Naive B cell (primary cell): ENCODE results near the gene OR51G2. TPM values are rescaled to one million over a fixed set of nuclear protein-coding genes. Genes with fewer than 3 reads are reported as not detected.
A peak's percentile ranks its signal among the peaks of the same experiment; 100 is the strongest.
"Not testable (repeated sequence)": the region's sequence is repeated elsewhere in the genome, so short reads cannot be mapped to it uniquely, and the experiment has no call there.

Experiments
- ATAC-seq, 2 donors: fragments of 150-1000 bp; cut with Tn5 transposase; 2 replicates each; pipeline ENCODE4 v1.10.0; 2021; ENCODE audit warnings: low read depth in 2 of 2, mild to moderate bottlenecking in 2 of 2, moderate library complexity in 2 of 2
- DNase-seq: peaks from one replicate; pipeline ENCODE4 v3.0.0; 2022
- H3K27ac Mint-ChIP-seq, 6 donors: one replicate each; pipeline ENCODE4 v1.8.0; 2020 to 2022; ENCODE audit warnings: mild to moderate bottlenecking in 6 of 6, mixed read lengths in 6 of 6, moderate library complexity in 5 of 6, inconsistent platforms in 2 of 6
- H3K27me3 Mint-ChIP-seq, 3 donors: one replicate each; pipeline ENCODE4 v1.8.0; 2021 to 2022; ENCODE audit warnings: mixed read lengths in 3 of 3, mild to moderate bottlenecking in 1 of 3
- H3K36me3 Mint-ChIP-seq, 2 donors: one replicate each; pipeline ENCODE4 v1.8.0; 2020 to 2022; ENCODE audit warnings: mixed read lengths in 2 of 2, inconsistent platforms in 1 of 2, mild to moderate bottlenecking in 1 of 2
- H3K4me1 Mint-ChIP-seq, 3 donors: one replicate each; pipeline ENCODE4 v1.8.0; 2020 to 2022; ENCODE audit warnings: mixed read lengths in 3 of 3, inconsistent platforms in 1 of 3, mild to moderate bottlenecking in 1 of 3, moderate library complexity in 1 of 3
- H3K4me3 Mint-ChIP-seq, 8 donors: one replicate each; pipeline ENCODE4 v1.8.0; 2020 to 2022; ENCODE audit warnings: mild to moderate bottlenecking in 8 of 8, mixed read lengths in 8 of 8, moderate library complexity in 8 of 8, inconsistent platforms in 2 of 8
- H3K9me3 Mint-ChIP-seq, 7 donors: one replicate each; pipeline ENCODE4 v1.8.0; 2020 to 2022; ENCODE audit warnings: mixed read lengths in 7 of 7, mild to moderate bottlenecking in 5 of 7, inconsistent platforms in 2 of 7, moderate library complexity in 1 of 7
- polyA plus RNA-seq, 6 donors: library from polyadenylated mRNA; unstranded; fragments of 300-500 nt; fragmentation: Illumina TruSeq; gene quantifications; one replicate each; pipeline ENCODE4 v1.2.3, GENCODE V29; 2021; ENCODE audit warnings: low read depth in 6 of 6

Gene OR51G2, protein sequence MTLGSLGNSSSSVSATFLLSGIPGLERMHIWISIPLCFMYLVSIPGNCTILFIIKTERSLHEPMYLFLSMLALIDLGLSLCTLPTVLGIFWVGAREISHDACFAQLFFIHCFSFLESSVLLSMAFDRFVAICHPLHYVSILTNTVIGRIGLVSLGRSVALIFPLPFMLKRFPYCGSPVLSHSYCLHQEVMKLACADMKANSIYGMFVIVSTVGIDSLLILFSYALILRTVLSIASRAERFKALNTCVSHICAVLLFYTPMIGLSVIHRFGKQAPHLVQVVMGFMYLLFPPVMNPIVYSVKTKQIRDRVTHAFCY
- polyA plus RNA-seq = not detected

DNA sequence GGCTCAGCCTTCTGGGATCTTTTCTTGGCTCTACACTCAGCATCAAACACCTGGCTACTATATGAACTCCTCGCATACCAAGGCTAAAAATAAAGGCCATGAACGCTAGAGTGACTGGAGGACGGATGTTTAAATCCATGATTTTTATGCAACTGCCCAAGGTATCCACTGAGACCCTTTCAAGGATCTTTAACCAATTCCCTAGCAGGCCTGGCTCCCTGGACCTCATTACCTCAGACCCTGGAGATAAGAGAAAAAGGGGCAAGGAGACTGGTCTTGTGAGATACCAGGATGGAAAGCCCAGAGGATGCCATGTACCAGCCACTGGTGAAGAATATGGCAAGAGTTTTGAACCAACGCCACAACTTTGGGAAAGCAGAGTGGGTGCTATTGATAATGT, at the start of gene OR51G2:
OR51G2 (minus strand) TSS at position 101 of the 400 bp plus-strand sequence. CDS start 3,687 bp downstream, outside the sequence.
- Mint-ChIP-seq H3K36me3 (no peaks in the 10 kb centered on the region), H3K27ac (peak within 1 kb of the TSS in 1 of 6 donors; percentile 90)

DNA sequence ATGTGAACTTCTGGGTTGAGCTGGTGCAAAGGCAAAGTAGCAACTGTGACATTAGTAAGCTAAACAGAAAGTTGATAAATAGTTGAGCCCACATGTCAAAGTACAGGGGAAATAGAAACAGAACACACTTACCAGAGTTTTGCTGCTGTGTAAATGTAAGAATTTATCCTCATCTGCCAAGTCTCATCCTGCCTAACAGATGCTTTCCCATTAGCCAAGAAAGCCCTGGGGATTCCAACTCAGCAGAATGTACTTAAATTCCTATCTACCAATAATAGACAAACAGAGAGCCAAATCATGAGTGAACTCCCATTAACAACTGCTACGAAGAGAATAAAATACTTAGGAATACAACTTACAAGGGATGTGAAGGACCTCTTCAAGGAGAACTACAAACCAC, 43.7 kb upstream of the OR51G2 start:
- no peak overlapping the region for H3K27ac Mint-ChIP-seq
- peaks cover 0 to 17% (median 6%) of the 10 kb centered on the region in 7 donors for H3K9me3 Mint-ChIP-seq
- no peak for DNase-seq
- no peaks in the 10 kb centered on the region for H3K4me1 Mint-ChIP-seq
- peaks cover 0 to 10% (median 0%) of the 10 kb centered on the region in 3 donors for H3K27me3 Mint-ChIP-seq
- H3K4me3 Mint-ChIP-seq = no peak overlapping the region
- ATAC-seq = no peak
- peaks cover 0 to 5% of the 10 kb centered on the region in 2 donors for H3K36me3 Mint-ChIP-seq

More for the DNA sequence above, at the start of gene OR51G2:
- ATAC-seq (no peak), DNase-seq (no peak)
- no peak within 1 kb of the TSS for H3K4me3 Mint-ChIP-seq
- H3K4me1 Mint-ChIP-seq = no peaks in the 10 kb centered on the region
- H3K9me3 Mint-ChIP-seq = peaks cover 0 to 3% (median 1%) of the 10 kb centered on the region in 7 donors
- peaks cover 4 to 19% (median 12%) of the 10 kb centered on the region in 3 donors for H3K27me3 Mint-ChIP-seq

DNA sequence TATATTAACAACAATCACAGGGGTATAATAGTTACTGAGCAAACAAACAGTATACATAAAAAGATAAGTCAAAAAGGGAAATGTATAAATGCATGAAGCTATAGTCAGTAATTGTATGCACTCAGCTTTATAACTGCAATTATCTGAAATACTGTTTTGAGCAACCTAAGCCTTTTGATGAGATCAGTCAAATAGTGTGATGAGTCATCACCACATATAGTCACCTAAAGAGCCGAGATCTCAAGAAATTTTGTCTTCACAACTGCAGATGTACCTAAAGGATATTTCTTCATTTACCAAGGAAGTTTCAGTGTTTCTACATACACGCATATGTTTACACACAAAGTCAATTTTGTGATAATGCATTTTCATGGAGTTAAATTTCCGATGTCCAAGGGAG, 41.7 kb upstream of the OR51G2 start:
- Mint-ChIP-seq H3K27ac (no peak overlapping the region), H3K9me3 (peaks cover 0 to 17% (median 6%) of the 10 kb centered on the region in 7 donors), H3K4me1 (no peaks in the 10 kb centered on the region), H3K4me3 (no peak overlapping the region), H3K27me3 (peaks cover 0 to 8% (median 0%) of the 10 kb centered on the region in 3 donors), H3K36me3 (peaks cover 0 to 5% of the 10 kb centered on the region in 2 donors)
- DNase-seq = no peak
- ATAC-seq = no peak

DNA sequence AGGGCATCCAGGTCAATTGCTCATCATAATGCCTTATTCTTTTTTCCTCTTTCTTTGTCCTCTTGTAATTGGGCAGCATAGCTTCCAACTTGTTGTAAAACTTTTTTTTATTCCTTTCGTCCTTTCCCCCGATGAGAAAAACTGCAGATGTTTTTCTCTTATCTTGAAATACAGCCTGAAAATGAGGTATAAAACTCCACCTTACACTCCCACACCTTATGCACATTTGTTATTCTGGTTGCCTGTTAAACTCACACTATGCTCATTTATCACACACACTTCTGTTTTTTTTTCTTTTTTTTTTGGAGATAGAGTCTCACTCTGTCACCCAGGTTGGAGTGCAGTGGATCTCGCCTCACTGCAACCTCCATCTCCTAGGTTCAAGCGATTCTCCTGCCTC, 38.2 kb upstream of the OR51G2 start:
- no peak overlapping the region for H3K27ac Mint-ChIP-seq
- H3K4me3 Mint-ChIP-seq = peak overlapping the region in 1 of 8 donors; percentile 67
- no peak for ATAC-seq

DNA sequence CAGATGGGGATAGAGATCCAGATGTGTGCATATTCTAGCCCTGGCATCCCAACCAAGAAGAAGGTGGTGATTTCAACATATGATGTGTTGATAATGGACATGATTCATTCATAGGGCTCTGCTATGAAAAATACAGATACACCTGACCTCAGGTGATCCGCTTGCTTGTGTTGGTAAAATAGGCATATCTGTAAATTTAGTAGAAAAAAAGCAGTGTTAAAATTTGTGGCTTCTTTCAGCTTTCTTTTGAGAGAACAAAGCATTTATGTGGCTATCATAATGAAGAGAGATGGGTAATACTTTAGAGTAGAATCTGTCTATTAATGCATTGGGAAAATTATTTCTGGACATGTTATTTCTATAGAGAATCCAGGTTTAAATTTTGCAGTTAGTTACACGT, 36.5 kb upstream of the OR51G2 start, which contains the start of gene OR51A2:
OR51A2 (minus strand) TSS at position 101 of the 400 bp plus-strand sequence; CDS start at position 101, 0 bp downstream.
- H3K9me3 Mint-ChIP-seq, H3K36me3 Mint-ChIP-seq, H3K27ac Mint-ChIP-seq, ATAC-seq, H3K27me3 Mint-ChIP-seq, H3K4me1 Mint-ChIP-seq, H3K4me3 Mint-ChIP-seq, DNase-seq: not testable (repeated sequence)

More for the DNA sequence above, 38.2 kb upstream of the OR51G2 start:
- peaks cover 0 to 7% (median 0%) of the 10 kb centered on the region in 3 donors for H3K27me3 Mint-ChIP-seq
- H3K4me1 Mint-ChIP-seq = no peaks in the 10 kb centered on the region
- no peak for DNase-seq
- H3K9me3 Mint-ChIP-seq = peaks cover 0 to 3% (median 0%) of the 10 kb centered on the region in 7 donors
- H3K36me3 Mint-ChIP-seq = no peaks in the 10 kb centered on the region

DNA sequence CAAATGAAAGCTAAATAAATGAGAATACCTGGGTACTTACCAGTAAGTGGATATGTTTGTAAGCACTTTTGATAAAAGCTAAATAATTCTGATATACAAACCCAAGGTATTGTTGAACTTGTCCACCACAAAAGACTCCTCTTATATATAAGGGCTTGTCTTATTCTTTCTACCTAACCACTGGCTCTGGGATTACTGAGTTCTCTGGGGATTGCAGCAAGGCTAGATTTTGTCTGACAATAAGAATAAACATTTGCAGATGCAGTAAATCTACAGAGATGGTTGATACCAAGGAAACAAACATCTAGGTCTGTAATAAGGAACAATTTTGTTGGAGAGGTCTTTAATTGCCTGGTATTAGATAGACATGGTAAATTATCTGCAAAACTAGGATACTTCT, 28.4 kb upstream of the OR51G2 start, which contains the start of gene OR51A4:
OR51A4 (minus strand) TSS at position 101 of the 400 bp plus-strand sequence. CDS start 505 bp downstream, outside the sequence.
- Mint-ChIP-seq H3K9me3 (peaks cover 0 to 2% (median 0%) of the 10 kb centered on the region in 7 donors), H3K4me1 (no peaks in the 10 kb centered on the region), H3K36me3 (no peaks in the 10 kb centered on the region), H3K27ac (no peak within 1 kb of the TSS), H3K4me3 (no peak within 1 kb of the TSS), H3K27me3 (no peaks in the 10 kb centered on the region)
- DNase-seq (no peak), ATAC-seq (no peak)

DNA sequence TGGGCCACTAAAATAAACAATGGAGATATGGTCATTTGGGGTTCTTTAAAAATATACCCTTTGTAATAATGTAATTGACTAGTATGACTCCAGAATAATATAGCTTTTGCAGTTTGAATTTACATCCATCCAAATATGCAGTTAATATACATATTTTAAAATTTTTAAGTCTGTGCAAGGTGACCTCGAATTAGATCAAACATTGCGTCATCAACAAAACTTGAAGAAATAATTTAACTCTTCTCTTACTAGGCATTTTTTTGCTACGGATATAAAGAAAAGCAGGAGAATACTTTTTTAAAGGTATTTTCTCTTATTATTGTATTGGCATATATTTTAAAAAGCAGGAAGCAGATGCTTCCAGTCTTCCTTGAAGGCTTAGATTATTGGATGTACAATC, 17.6 kb upstream of the OR51G2 start:
- DNase-seq = no peak
- Mint-ChIP-seq H3K36me3 (no peaks in the 10 kb centered on the region), H3K9me3 (peaks cover 0 to 8% (median 0%) of the 10 kb centered on the region in 7 donors), H3K4me1 (no peaks in the 10 kb centered on the region), H3K27me3 (peaks cover 7 to 11% (median 10%) of the 10 kb centered on the region in 3 donors), H3K4me3 (no peak overlapping the region), H3K27ac (no peak overlapping the region)
- no peak for ATAC-seq

DNA sequence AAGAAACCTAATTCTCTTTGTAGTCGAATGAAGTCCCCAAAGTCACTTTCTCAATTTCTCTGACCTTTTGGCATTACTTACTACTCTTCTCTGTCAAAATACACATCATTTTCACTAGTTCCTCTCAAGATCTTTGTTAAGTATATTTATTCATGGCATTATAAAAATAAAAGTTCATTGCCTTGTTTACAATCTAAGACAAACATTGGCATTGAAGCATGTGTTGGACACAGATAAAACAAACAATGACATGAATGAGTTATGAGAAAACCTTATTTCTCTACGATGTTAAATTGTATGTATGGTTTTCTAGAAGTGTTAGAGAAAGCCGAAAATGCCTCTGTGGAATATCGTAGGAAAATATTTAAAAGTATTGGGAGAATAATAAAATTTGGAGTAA, 13.6 kb upstream of the OR51G2 start:
- no peak for ATAC-seq
- Mint-ChIP-seq H3K27ac (no peak overlapping the region), H3K4me3 (no peak overlapping the region), H3K9me3 (peaks cover 0 to 7% (median 0%) of the 10 kb centered on the region in 7 donors), H3K27me3 (peaks cover 2 to 6% (median 3%) of the 10 kb centered on the region in 3 donors), H3K36me3 (no peaks in the 10 kb centered on the region), H3K4me1 (no peaks in the 10 kb centered on the region)
- DNase-seq = no peak

DNA sequence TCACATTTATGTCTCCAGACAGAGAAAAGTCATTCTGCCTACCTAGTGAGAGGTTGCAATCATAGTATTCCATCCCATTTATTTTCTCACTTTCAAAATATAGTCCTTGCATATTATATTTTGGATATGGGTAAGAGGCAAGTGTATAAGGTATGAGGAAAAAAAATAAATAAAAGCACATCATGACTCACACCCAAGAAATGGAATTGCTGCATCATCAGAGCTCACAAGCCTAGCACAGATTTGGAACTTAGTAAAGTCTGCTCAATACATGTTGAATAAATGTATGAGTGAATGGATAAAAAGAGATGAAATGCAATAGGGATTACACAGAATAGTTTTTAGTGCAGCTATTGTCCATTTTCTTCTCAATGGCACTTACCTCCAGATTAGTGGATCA, 7.5 kb upstream of the OR51G2 start:
- Mint-ChIP-seq H3K27ac (no peak overlapping the region), H3K27me3 (peaks cover 8 to 10% (median 9%) of the 10 kb centered on the region in 3 donors), H3K36me3 (no peaks in the 10 kb centered on the region), H3K9me3 (peaks cover 0 to 3% (median 1%) of the 10 kb centered on the region in 7 donors), H3K4me1 (no peaks in the 10 kb centered on the region), H3K4me3 (no peak overlapping the region)
- no peak for ATAC-seq
- DNase-seq = no peak

DNA sequence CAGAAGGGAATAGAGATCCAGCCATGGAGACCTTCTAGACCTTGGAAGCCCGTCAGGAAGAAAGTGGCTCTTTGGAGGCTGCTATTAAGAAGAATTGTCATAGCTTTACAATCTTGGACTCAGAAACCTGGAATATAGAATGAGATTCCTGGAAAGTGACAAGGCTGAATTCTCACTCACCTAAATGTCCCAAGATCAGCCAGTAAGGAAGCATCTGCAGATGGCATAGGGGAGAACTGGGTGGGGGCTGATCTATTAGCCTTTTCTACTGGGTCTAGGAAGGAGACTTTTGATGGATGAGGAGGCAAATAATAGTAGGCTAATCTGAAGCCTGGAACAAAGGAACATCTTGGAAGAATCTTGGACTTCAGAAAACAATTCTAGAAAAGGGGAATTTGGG, 5.1 kb upstream of the OR51G2 start, which contains the start of gene OR51G1:
OR51G1 (minus strand) TSS at position 101 of the 400 bp plus-strand sequence; CDS start at position 101, 0 bp downstream.
- H3K27me3 Mint-ChIP-seq = peaks cover 8 to 10% (median 9%) of the 10 kb centered on the region in 3 donors

DNA sequence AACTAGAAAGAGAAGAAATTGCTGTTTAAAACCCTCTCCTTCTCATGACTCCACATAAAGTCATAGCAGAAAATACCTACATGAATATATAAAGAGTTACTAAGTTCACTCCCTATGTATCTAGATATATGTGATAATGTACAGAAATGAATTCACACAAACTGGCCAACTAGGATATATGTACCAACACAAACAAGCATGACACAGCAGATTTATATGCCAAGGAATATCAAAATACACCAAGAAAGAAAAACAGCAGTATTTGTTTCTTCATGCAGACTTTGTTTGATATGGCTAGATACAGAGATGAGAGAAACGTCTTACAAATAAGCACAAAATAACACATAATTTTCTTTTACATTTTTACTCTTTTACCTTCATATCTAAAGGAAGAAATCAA, 3.2 kb upstream of the OR51G2 start:
- H3K36me3 Mint-ChIP-seq = no peaks in the 10 kb centered on the region

More for the DNA sequence above, 5.1 kb upstream of the OR51G2 start, which contains the start of gene OR51G1:
- H3K9me3 Mint-ChIP-seq = peaks cover 0 to 3% (median 0%) of the 10 kb centered on the region in 7 donors
- no peaks in the 10 kb centered on the region for H3K4me1 Mint-ChIP-seq
- ATAC-seq (no peak), DNase-seq (no peak)
- no peak within 1 kb of the TSS for H3K27ac Mint-ChIP-seq
- peak within 1 kb of the TSS in 1 of 8 donors; percentile 2 for H3K4me3 Mint-ChIP-seq
- H3K36me3 Mint-ChIP-seq = no peaks in the 10 kb centered on the region

DNA sequence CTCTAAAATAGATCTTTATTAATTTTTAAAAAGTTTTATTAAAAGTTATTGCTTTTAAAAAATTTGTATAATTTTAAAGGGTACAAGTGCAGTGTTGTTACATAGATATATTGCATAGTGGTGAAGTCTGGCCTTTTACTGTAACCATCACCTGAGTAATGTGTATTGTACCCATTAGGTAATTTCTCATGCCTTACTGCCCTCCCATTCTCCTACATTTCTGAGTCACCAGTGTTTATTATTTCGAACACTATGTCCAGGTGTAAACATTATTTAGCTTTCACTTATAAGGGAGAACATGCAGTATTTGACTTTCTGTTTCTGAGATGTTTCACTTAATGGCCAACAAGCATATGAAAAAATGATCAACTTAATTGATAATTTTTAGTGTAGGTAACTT, 2.6 kb upstream of the OR51G2 start:
- no peak overlapping the region for H3K4me3 Mint-ChIP-seq
- H3K4me1 Mint-ChIP-seq = no peaks in the 10 kb centered on the region
- H3K9me3 Mint-ChIP-seq = peaks cover 0 to 3% (median 0%) of the 10 kb centered on the region in 7 donors
- no peaks in the 10 kb centered on the region for H3K36me3 Mint-ChIP-seq
- no peak overlapping the region for H3K27ac Mint-ChIP-seq
- peaks cover 3 to 10% (median 9%) of the 10 kb centered on the region in 3 donors for H3K27me3 Mint-ChIP-seq
- DNase-seq (no peak), ATAC-seq (no peak)

More for the DNA sequence above, 3.2 kb upstream of the OR51G2 start:
- H3K27ac Mint-ChIP-seq = no peak overlapping the region
- H3K4me3 Mint-ChIP-seq = no peak overlapping the region
- H3K9me3 Mint-ChIP-seq = peaks cover 0 to 3% (median 0%) of the 10 kb centered on the region in 7 donors
- no peaks in the 10 kb centered on the region for H3K4me1 Mint-ChIP-seq
- no peak for ATAC-seq
- H3K27me3 Mint-ChIP-seq = peaks cover 7 to 10% (median 9%) of the 10 kb centered on the region in 3 donors
- no peak for DNase-seq

DNA sequence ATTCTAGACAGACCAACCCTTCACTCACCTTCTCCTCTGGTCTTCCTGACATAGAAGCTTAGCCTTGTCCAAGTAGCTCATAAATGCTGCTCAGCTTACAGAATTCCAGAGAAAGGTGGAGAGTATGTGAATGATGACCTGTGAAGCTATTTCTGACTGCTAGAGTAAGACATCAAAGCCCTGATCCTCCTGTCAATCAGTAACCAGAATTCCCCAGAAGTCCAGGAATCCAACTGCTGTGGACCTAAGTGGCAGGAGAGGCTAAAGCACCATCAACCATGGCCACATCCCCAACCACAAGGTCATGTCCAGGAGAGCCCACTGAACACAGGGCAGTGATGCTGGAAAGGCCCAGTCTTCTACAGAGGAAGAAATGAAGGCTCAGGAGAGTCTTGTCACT, 2.6 kb downstream of the OR51G2 start:
- DNase-seq (no peak), ATAC-seq (no peak)
- no peaks in the 10 kb centered on the region for H3K36me3 Mint-ChIP-seq
- peaks cover 0 to 15% (median 10%) of the 10 kb centered on the region in 3 donors for H3K27me3 Mint-ChIP-seq
- peaks cover 0 to 7% (median 0%) of the 10 kb centered on the region in 3 donors for H3K4me1 Mint-ChIP-seq
- peaks cover 0 to 3% (median 0%) of the 10 kb centered on the region in 7 donors for H3K9me3 Mint-ChIP-seq
- no peak overlapping the region for H3K4me3 Mint-ChIP-seq
- no peak overlapping the region for H3K27ac Mint-ChIP-seq
